GM10248 (cell line): Measurements from ENCODE around the gene NPTX1.

Experiments used
- CTCF ChIA-PET: fragments of 300-600 bp; sonication (Branson Sonifier 250); formaldehyde crosslinking; extraction: SDS; loops from one replicate; lab custom pipeline; 2021; ENCODE audit warnings: antibody characterized with exemption; lab: Yijun Ruan, JAX
- POLR2A ChIA-PET: fragments of 350-650 bp; sonication (Branson Sonifier 250); formaldehyde crosslinking; extraction: SDS; loops from one replicate; lab custom pipeline; 2020; ENCODE audit warnings: antibody characterized with exemption; lab: Yijun Ruan, JAX
- DNase-seq: peaks from one replicate; pipeline ENCODE4 v3.0.0; 2012; ENCODE audit errors: extremely low spot score
- CTCF ChIP-seq: IDR thresholded peaks from 2 replicates; pipeline ENCODE4 v1.5.1; 2012; ENCODE audit warnings: mild to moderate bottlenecking, low read depth; ENCODE audit errors: extremely low read depth, missing control alignments, control extremely low read depth

NPTX1 gene

GRCh38 chr17:80518392-80518791 lies 42.0 kb upstream of the NPTX1 start:
- DNase-seq = no peak
- no peak for TF ChIP-seq CTCF
- CTCF ChIA-PET = no interaction called here
- POLR2A ChIA-PET = no interaction called here

- no peak for DNase-seq
- POLR2A ChIA-PET = no interaction called here
- TF ChIP-seq CTCF = no peak
- CTCF ChIA-PET = no interaction called here
These were observed 41.2 kb upstream of the NPTX1 start for GRCh38 chr17:80517641-80518040.

- ChIA-PET CTCF (no interaction called here), POLR2A (no interaction called here)
- TF ChIP-seq CTCF = no peak
- DNase-seq = no peak
These were observed 39.9 kb upstream of the NPTX1 start for GRCh38 chr17:80516171-80516932.

- ChIA-PET POLR2A (no interaction called here), CTCF (no interaction called here)
- TF ChIP-seq CTCF = no peak
- DNase-seq = no peak
These were observed 37.5 kb upstream of the NPTX1 start for GRCh38 chr17:80513892-80514291.

- DNase-seq = no peak
- POLR2A ChIA-PET = no interaction called here
- TF ChIP-seq CTCF = no peak
- CTCF ChIA-PET = no interaction called here
These were observed 36.8 kb upstream of the NPTX1 start for GRCh38 chr17:80513201-80513600.

- DNase-seq = no peak
- TF ChIP-seq CTCF = no peak
- ChIA-PET POLR2A (no interaction called here), CTCF (no interaction called here)
These were observed 35.8 kb upstream of the NPTX1 start for GRCh38 chr17:80512233-80512632.
